ENCODE results near the gene SLC22A2.

Gene SLC22A2

GRCh38 chr6:160260803-160261450 lies 2.3 kb upstream of the SLC22A2 start:
- in situ Hi-C loops (cut with MboI; ENCODE audit: low pct_unique_long_range_greater_than_20kb, low sequenced_read_pairs, unreplicated experiment) = no loop called here
- no peak for TF ChIP-seq CTCF (IDR thresholded peaks at IDR 0.05; ENCODE audit: extremely low read depth, insufficient read depth, missing control alignments)
- no peak for DNase-seq (ENCODE audit: low spot score)

GRCh38 chr6:160260367-160260766 lies 1.7 kb upstream of the SLC22A2 start:
- in situ Hi-C loops (cut with MboI; ENCODE audit: low pct_unique_long_range_greater_than_20kb, low sequenced_read_pairs, unreplicated experiment) = no loop called here
- no peak for DNase-seq (ENCODE audit: low spot score)
- no peak for TF ChIP-seq CTCF (IDR thresholded peaks at IDR 0.05; ENCODE audit: extremely low read depth, insufficient read depth, missing control alignments)

GRCh38 chr6:160259598-160259997 lies 977 bp upstream of the SLC22A2 start:
- no peak for TF ChIP-seq CTCF (IDR thresholded peaks at IDR 0.05; ENCODE audit: extremely low read depth, insufficient read depth, missing control alignments)
- no peak for DNase-seq (ENCODE audit: low spot score)
- in situ Hi-C loops (cut with MboI; ENCODE audit: low pct_unique_long_range_greater_than_20kb, low sequenced_read_pairs, unreplicated experiment) = no loop called here

GRCh38 chr6:160259143-160259425 lies 463 bp upstream of the SLC22A2 start:
- in situ Hi-C loops (cut with MboI; ENCODE audit: low pct_unique_long_range_greater_than_20kb, low sequenced_read_pairs, unreplicated experiment) = no loop called here
- no peak for DNase-seq (ENCODE audit: low spot score)
- TF ChIP-seq CTCF (IDR thresholded peaks at IDR 0.05; ENCODE audit: extremely low read depth, insufficient read depth, missing control alignments) = no peak

GRCh38 chr6:160256445-160256844 lies 2.2 kb downstream of the SLC22A2 start:
- TF ChIP-seq CTCF (IDR thresholded peaks at IDR 0.05; ENCODE audit: extremely low read depth, insufficient read depth, missing control alignments) = no peak
- in situ Hi-C loops (cut with MboI; ENCODE audit: low pct_unique_long_range_greater_than_20kb, low sequenced_read_pairs, unreplicated experiment) = no loop called here
- no peak for DNase-seq (ENCODE audit: low spot score)

GRCh38 chr6:160254467-160255312 lies 3.9 kb downstream of the SLC22A2 start:
- in situ Hi-C loops (cut with MboI; ENCODE audit: low pct_unique_long_range_greater_than_20kb, low sequenced_read_pairs, unreplicated experiment) = no loop called here
- no peak for DNase-seq (ENCODE audit: low spot score)
- no peak for TF ChIP-seq CTCF (IDR thresholded peaks at IDR 0.05; ENCODE audit: extremely low read depth, insufficient read depth, missing control alignments)
